Duodenal mucosa (tissue), 2 donors: Measurements from ENCODE around the gene ZBTB46.
"Not testable (repeated sequence)": the region's sequence is repeated elsewhere in the genome, so short reads cannot be mapped to it uniquely, and the experiment has no call there.

Experiments
- H3K27ac ChIP-seq: one replicate; pipeline ENCODE4 v1.7.0; 2013; ENCODE audit warnings: low read depth, low read length
- H3K27me3 ChIP-seq, 2 donors: one replicate each; pipeline ENCODE4 v1.7.0; 2013; ENCODE audit warnings: low read length in 2 of 2, control low read depth in 1 of 2; ENCODE audit not compliant: insufficient read depth in 2 of 2, control insufficient read depth in 1 of 2
- H3K36me3 ChIP-seq, 2 donors: one replicate each; pipeline ENCODE4 v1.7.0; 2013; ENCODE audit warnings: low read length in 2 of 2, control low read depth in 1 of 2; ENCODE audit not compliant: insufficient read depth in 2 of 2, control insufficient read depth in 1 of 2
- H3K4me1 ChIP-seq, 2 donors: one replicate each; pipeline ENCODE4 v1.7.0; 2013; ENCODE audit warnings: low read length in 2 of 2, control low read depth in 1 of 2; ENCODE audit not compliant: insufficient read depth in 2 of 2, control insufficient read depth in 1 of 2
- H3K4me3 ChIP-seq, 2 donors: one replicate each; pipeline ENCODE4 v1.7.0; 2013; ENCODE audit warnings: low read length in 2 of 2, low read depth in 1 of 2
- H3K9ac ChIP-seq, 2 donors: one replicate each; pipeline ENCODE4 v1.7.0; 2013; ENCODE audit warnings: low read length in 2 of 2, low read depth in 1 of 2
- H3K9me3 ChIP-seq, 2 donors: one replicate each; pipeline ENCODE4 v1.7.0; 2013; ENCODE audit warnings: low read length in 2 of 2, control low read depth in 1 of 2; ENCODE audit not compliant: control insufficient read depth in 1 of 2

Gene ZBTB46

GRCh38 chr20:63804308-63804636 lies 26.8 kb downstream of the ZBTB46 start:
- H3K9me3 ChIP-seq: no peaks in the 10 kb centered on the region
- no peak overlapping the region for H3K9ac ChIP-seq
- H3K36me3 ChIP-seq: no peaks in the 10 kb centered on the region
- H3K4me3 ChIP-seq: no peak overlapping the region
- peaks cover 0 to 3% of the 10 kb centered on the region in 2 donors for H3K27me3 ChIP-seq
- H3K27ac ChIP-seq: no peak overlapping the region
- no peaks in the 10 kb centered on the region for H3K4me1 ChIP-seq

GRCh38 chr20:63802469-63803240 lies 28.4 kb downstream of the ZBTB46 start:
- Histone ChIP-seq H3K27ac (no peak overlapping the region), H3K4me3 (no peak overlapping the region), H3K36me3 (no peaks in the 10 kb centered on the region), H3K27me3 (peaks cover 0 to 3% of the 10 kb centered on the region in 2 donors), H3K4me1 (no peaks in the 10 kb centered on the region), H3K9me3 (no peaks in the 10 kb centered on the region), H3K9ac (no peak overlapping the region)

- not testable (repeated sequence) for H3K36me3 ChIP-seq, H3K27ac ChIP-seq, H3K4me3 ChIP-seq, H3K9ac ChIP-seq, H3K4me1 ChIP-seq, H3K9me3 ChIP-seq, H3K27me3 ChIP-seq
Observed at GRCh38 chr20:63801174-63801573, 29.9 kb downstream of the ZBTB46 start.

DNA sequence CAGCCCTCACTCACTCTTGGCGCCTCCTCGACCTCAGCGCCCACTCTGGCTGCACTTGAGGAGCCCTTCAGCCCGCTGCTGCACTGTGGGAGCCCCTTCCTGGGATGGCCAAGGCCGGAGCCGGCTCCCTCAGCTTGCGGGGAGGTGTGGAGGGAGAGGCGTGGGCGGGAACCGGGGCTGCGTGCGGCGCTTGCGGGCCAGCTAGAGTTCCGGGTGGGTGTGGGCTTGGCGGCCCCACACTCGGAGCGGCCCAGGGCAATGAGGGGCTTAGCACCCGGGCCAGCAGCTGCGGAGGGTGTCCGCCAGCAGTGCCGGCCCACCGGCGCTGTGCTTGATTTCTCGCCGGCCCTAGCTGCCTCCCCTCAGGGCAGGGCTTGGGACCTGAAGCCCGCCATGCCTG lies 30.7 kb downstream of the ZBTB46 start:
- not testable (repeated sequence) for H3K9me3 ChIP-seq, H3K4me3 ChIP-seq, H3K36me3 ChIP-seq, H3K27ac ChIP-seq, H3K4me1 ChIP-seq, H3K9ac ChIP-seq, H3K27me3 ChIP-seq

GRCh38 chr20:63799127-63799526 lies 31.9 kb downstream of the ZBTB46 start:
- not testable (repeated sequence) for H3K9me3 ChIP-seq, H3K36me3 ChIP-seq, H3K27ac ChIP-seq, H3K4me3 ChIP-seq, H3K27me3 ChIP-seq, H3K9ac ChIP-seq, H3K4me1 ChIP-seq

DNA sequence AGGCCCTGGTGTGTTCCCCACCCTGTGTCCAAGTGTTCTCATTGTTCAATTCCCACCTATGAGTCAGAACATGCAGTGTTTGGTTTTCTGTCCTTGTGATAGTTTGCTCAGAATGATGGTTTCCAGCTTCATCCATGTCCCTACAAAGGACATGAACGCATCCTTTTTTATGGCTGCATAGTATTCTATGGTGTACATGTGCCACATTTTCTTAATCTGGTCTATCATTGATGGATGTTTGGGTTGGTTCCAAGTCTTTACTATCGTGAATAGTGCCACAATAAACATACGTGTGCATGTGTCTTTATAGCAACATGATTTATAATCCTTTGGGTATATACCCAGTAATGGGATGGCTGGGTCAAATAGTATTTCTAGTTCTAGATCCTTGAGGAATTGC lies 33.9 kb downstream of the ZBTB46 start:
- not testable (repeated sequence) for H3K9me3 ChIP-seq, H3K9ac ChIP-seq, H3K27me3 ChIP-seq, H3K36me3 ChIP-seq, H3K4me3 ChIP-seq, H3K27ac ChIP-seq, H3K4me1 ChIP-seq

- H3K4me1 ChIP-seq: no peaks in the 10 kb centered on the region
- no peak overlapping the region for H3K9ac ChIP-seq
- H3K4me3 ChIP-seq: no peak overlapping the region
- no peaks in the 10 kb centered on the region for H3K9me3 ChIP-seq
- peaks cover 0 to 3% of the 10 kb centered on the region in 2 donors for H3K27me3 ChIP-seq
- H3K27ac ChIP-seq: no peak overlapping the region
- H3K36me3 ChIP-seq: no peaks in the 10 kb centered on the region
Observed at GRCh38 chr20:63795178-63795830, 35.8 kb downstream of the ZBTB46 start.

DNA sequence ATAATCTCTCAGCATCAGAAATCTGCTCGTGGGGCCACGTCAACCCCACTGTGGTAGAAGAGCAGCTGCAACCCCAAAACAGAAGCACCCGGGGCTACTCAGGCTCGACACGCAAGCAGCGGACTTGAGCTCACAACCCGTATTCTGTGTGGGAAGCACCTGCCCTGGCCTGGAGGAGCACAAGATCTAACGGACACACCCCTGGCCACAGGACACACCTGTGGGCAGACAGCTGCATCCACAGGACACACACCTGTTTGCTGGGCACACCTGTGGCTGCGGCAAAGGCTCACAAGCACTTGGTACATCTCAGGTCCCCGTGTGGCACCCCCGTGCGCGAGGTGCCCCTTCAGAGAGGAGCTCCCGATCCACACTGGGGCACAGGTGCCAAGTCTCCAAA lies 36.5 kb downstream of the ZBTB46 start:
- H3K4me1 ChIP-seq: no peaks in the 10 kb centered on the region
- peaks cover 0 to 5% of the 10 kb centered on the region in 2 donors for H3K36me3 ChIP-seq
- H3K9me3 ChIP-seq: no peaks in the 10 kb centered on the region
- H3K27me3 ChIP-seq: peaks cover 0 to under 1% of the 10 kb centered on the region in 2 donors
- no peak overlapping the region for H3K27ac ChIP-seq
- no peak overlapping the region for H3K9ac ChIP-seq
- no peak overlapping the region for H3K4me3 ChIP-seq

DNA sequence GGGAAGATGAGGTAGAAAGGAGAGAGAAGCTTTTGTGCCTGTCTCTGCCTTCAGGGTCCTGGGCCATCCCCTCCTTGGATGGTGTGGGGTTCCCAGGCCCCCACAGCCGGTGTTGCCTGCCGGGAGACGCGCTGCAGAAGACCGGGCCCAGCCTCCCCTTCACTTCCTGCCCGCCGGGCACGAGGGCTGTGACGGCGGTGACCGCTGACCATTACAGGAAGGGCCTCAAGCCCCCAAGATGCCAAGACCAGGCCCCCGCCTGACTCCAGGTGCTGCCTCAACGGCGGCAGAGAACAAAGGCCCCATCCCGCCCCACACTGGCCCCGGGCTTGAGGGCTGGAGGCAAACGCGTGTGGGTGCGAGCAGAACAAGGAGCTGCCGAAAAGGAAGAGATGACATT lies 38.2 kb downstream of the ZBTB46 start:
- Histone ChIP-seq H3K36me3 (peaks cover 0 to 5% of the 10 kb centered on the region in 2 donors), H3K4me1 (no peaks in the 10 kb centered on the region), H3K27me3 (no peaks in the 10 kb centered on the region), H3K27ac (no peak overlapping the region), H3K4me3 (no peak overlapping the region), H3K9ac (no peak overlapping the region), H3K9me3 (no peaks in the 10 kb centered on the region)

DNA sequence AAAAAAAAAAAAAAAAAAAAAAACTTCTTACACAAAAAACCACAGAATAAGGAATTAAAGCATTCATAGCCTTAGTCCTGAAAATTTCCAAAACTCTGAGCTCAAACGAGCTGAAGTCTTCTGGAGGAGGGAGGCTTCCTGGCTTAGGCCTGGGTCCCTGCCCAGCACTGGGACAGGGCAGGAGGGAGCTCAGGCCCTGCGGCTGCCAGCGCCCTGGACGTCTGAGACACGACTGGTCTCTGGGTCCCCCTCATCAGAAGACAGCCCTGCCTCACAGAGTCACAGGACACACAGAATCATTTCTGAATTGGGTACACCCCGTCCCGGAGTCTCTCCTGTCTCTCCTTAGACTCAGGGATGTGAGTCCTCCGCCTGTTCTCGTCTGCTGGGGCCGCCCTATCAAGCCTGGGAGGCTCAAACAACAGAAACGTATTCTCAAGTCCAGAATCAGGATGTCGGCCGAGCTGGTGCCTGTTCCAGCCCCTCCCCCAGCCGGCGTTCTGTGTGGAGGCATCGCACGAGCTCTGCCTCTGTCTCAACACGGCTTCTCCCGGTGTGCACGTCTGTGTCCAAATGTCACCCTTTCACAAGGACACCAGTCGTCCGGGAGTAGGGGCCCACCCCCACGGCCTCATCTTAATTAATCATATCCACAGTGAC lies 39.4 kb downstream of the ZBTB46 start:
- H3K27me3 ChIP-seq: no peaks in the 10 kb centered on the region
- no peak overlapping the region for H3K27ac ChIP-seq
- no peak overlapping the region for H3K4me3 ChIP-seq
- no peaks in the 10 kb centered on the region for H3K4me1 ChIP-seq
- H3K36me3 ChIP-seq: peaks cover 0 to 5% of the 10 kb centered on the region in 2 donors
- H3K9me3 ChIP-seq: no peaks in the 10 kb centered on the region
- no peak overlapping the region for H3K9ac ChIP-seq
